HS-5 (cell line): ENCODE measurements around the gene SPOCK2.

ENCODE experiments used
- DNase-seq: peaks from one replicate; pipeline ENCODE4 v3.0.0-alpha.2; 2012; ENCODE audit warnings: low read depth

SPOCK2 gene

DNA sequence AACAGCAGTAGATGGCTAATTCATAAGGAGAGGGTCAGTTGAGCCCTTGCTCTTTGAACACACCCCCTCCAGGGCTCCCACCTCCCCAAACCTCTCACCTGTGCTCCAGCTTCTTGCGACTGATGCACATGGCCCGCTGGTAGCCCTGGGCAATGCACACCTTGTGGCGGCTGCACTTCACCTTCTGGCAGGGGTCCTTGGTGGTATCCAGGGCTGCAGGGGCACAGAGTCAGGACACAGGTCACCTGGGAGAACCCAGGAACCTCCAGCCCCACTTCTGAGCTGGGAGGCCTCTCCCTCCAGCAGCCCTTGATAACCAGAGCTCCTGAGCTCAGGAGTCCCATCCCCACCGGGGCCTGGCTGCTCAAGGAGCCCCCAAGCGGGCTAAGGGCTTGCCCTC, 16.3 kb downstream of the SPOCK2 start:
- DNase-seq = no peak

DNA sequence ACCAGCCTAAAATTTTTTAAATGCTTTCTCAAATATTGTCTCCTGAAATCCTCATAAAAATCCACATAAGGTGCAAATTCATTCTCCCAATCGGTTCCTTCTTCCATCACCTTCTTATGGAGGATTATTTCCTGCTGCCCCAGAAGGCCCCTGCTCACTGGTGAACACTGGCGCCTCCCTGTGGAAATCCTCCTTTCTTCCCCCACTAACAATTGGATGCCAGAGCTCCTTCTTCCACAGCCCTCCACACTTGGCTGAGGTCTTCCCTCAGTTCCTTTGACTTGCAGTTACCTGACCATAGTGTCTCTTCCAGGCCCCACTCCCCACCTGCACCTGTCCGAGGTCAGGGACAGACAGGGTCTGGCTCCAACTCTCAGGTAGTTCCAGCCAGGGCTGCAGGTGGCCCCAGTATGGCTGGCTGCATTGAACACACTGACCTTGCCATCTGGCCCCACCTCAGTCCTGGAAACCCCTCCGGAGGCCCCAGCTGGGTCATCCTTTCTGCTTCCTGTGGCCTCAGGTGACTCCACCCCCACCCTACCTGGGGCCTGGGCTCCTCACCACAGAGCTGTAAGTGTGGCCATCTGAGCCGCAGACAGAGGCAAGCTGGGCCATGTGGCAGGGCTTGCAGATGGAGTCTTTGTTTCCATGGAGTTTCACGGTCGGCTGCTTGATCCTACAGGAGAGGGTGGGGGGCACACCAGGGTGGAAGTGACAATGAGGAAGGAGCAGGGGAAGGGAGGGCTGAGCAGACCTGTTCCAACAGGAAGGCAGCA, 18.4 kb downstream of the SPOCK2 start:
- no peak for DNase-seq

DNA sequence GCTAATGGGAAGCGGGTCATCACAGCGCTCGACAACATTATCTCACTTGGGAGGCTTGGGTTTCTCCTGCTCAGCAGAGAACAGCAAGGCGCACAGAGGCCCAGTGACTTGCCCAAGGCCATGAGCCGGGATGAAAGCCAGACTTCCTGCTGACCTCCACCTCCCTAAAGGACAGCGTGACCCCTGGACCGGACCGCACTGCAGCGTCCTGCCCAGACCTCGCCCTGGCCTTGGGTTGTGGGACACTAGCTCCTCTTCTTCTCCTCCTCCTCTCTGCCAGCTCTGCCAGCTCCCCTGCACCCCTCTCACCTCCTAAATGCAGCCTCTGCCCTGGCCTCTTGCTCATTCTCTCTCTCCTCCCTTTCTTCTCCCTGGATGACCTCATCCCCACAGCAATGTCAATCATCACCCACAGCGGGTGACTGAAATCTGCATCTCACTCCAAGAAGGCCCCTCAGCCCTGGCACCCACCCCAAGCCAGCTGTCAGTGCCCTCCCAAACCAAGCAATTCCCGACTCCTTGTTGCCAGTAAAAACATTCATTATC, 19.4 kb downstream of the SPOCK2 start:
- DNase-seq = no peak

DNA sequence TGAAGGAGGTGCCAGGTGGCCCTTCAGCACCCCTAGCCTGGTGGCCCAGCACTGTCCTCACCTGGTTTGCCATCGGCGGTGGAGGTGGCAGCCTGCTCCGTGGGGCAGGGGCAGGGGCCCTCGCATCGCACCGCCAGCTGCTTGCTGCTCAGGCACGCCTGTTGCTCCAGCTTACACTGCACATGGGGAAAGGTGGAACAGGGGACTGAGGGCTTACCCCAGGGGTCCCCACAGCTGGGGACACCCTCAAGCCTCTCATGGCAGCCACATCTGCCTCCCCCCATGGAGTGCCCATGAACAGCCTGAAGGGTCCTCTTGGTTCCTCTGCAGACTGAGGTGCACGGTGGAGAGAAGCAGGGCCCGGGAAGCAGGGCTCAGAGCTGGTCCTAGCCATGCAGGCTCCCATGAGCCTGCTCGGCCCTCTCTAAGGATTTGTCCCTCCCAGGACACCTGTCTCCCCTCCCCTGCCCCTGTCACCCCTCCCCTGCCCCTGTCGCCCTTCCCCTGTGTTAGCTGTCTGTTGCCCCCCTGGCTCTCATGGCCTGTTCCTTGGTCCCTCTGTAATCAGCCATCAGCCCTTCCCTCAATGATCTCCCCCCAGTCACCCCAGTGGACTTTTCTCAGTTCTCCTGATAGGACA, 20.1 kb downstream of the SPOCK2 start:
- DNase-seq = no peak

DNA sequence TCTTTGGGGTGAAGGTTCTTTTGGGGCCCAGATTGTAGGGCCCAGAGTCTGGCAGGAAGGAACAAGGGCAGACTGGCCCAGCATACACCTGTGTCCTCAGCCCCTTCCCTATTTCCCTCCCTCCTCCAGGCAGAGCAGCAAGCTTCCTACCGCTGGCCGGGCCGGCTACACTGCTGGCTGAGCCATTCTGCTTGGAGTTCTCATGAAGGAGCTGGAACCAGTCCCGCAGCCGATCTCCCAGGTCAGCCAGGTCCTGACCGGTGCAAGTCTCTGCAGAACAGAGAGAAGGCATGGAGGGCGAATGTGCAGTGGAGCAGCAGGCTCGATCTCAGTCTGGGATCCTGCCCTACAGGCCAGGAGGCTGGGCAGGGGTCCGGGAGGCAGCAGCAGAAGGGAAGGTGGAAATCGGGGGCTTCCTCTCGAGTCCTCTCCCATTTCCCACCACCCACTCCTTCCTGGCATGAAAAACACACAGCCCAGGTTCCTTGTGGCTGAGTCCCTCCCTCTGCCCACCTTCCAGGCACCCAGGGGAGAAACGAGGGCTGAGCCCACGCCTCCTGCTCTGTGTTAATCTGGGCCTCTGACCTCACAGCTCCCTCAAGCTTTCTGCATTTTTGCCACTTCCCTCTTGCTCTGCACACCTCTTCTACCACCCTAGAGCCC, 20.8 kb downstream of the SPOCK2 start:
- no peak for DNase-seq

DNA sequence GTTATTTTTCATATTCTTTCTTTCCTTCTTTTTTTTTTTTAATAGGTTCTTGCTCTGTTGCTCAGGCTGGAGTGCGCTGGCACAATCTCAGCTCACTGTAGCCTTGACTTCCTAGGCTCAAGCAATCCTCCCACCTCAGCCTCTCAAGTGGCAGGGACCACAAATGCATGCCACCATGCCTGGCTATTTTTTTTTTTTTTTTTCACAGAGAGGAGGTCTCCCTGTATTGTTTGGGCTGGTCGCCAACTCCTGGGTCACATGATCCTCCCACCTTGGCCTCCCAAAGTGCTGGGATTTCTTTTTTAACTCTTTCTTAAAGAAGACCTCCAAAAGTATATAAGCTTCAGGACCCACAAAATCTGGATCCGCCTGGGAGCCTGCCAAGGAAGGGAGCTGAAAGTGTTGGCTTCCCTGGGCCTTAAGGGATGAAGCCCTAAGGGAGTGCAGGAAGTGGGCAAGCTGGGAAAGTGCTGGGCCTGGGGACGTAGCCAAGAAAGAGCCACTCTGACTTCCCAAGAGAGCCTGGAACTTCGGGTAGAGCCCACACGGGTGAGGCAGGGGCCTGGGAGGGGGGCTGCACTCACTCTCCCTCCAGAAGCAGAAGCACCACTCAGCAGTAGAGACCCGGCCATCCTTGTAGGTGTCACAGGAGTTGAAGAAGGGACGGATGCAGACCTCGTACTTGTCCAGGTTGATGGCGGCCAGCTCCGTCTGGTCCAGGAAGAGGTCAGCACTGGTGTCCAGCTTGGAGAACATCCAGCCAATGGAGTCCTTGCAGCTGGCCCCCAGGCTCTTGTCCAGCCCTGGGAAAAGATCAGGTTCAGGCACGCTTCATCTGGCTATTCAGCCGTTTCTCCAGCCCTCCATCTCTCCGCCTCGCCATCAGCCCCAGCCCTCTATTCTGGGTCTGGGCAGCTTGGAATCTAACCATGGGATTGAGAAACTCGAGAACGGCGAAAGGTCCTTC, 21.8 kb downstream of the SPOCK2 start:
- no peak for DNase-seq

DNA sequence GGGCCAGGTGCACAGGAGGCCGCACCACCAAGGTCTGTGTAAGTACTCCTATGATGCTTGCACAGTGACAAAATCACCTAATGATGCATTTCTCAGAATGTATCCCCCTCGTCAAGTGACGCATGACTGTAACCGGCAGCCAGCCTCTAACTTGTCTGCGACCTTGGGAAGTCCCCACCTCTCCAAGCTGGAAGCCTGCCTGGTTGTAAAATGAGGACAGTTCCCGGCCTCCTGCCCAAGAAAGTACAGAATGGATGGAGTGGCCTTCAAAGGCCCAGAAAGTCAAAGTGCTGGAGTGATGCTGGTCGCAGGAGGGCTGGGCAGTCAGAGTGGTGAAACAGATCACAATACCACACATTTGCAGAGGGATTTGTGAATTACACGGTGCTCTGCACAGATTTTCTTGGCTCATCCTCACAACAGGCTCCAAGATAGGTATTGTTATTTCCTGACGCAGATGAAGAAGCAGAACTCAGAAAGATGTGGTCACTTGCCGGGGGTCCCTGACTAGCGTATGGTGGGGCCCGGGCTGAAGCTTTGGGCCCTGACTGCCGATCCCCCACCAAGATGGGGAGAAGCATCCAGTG, 22.8 kb downstream of the SPOCK2 start:
- no peak for DNase-seq

DNA sequence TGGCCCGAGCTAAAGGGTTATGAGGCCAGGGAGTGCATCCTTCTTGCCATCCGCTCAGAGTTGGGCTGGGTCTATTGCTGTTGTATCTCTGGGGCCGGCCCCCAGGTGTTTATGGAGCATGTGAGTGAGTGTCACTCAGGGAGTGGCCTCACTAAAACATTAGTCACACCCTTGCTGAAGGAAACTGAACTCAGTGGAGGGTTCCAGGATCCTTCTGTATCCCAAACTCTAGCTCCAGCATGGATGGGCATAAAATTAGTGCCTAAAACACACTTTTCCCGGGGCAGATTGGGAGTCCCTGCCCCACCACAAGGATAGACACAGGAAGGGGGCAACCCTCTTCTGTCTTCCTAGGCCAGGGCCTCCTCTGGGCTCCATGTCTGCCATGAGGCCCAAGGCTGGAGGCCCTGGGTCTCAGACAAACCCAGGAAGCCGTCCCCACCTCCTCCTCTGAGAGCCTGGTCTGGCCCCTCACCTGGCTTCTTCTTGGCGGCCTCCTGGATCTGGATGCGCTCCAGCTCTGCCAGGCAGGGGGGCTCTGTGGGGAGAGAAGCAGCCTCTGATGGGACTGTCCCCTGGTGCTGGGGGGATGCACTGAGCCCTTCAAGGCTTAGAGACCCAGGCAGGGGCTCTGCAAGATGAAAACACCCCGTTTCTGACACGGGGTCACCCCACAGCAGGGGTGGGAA, 24.5 kb downstream of the SPOCK2 start:
- no peak for DNase-seq

DNA sequence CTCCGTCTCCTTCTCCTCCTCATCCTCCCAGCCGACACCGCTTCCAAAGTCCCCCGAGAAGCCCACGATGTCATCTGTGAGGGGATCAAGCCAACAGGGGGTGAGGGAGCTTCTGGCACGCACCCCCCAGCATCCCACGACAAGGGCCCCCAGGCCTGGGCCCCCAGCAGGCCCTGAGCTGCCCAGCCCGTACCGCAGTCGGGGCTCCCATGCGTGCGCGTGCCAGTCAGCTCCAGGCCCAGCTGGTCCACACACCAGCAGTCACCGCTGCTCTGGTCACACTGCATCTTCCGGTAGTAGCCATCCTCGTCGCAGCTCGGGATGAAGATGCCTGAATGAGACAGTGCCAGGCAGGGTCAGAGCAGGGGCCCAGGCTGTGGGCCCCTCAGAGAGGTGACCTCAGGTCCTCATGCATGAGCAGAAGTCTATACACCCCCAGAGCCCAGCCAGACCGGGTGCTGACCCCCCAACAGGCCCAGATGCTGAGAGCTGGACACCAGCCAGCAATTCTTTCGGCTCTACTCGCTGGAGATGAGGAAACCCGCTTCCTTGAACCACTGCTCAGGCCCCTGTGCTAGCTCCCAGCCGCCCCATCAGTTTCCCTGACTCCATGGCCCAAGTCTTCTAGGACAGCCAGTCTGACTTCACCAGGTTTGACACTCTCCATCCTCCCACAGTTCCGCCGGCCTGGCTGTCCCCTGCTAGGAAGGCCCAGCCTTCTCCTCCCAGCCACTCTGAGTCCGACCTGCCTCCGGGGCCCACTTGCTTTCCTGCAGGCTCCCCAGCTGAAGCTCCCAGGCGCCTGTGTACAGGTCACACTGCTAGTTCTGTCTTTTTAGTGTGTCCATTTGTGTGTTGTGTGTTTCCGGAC, 25.3 kb downstream of the SPOCK2 start:
- no peak for DNase-seq

DNA sequence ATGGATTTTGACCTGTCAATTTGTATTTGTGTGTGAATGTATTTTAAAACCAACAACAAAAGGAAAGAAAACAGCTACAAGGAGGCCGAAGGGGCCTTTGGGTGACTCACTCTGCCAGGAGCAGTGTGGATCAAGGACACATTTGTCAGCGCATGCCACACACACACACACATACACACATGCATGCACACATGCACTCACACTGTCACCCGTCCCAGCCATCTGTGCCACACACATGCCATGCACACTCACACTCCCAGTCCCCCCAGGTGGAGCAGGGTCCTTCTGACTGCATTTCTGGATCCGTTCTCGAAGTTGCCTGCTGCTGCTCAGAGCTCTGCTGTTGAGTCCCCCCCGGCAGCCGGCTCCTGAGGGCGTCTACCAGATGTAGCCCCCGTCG, 26.0 kb downstream of the SPOCK2 start:
- no peak for DNase-seq

DNA sequence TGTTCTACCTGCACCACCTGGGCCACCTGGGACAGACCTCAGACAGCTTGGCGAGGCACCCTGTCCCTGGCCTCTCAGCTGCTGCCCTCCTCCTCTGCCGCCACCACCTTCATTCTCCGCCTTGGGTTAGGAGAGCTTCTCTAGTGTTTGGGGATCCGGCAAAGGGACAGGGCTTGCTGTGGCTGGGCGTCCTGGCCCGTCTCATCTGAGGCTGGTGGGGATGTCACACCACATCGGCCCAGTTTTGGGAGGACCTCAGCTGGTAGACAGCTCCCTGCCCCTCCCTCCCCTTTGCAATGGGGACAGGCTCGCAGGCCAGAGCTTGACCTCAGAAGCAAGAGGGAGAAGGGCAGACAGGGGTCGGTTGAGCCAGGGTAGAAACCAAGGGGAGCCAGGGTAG, 26.4 kb downstream of the SPOCK2 start:
- no peak for DNase-seq

DNA sequence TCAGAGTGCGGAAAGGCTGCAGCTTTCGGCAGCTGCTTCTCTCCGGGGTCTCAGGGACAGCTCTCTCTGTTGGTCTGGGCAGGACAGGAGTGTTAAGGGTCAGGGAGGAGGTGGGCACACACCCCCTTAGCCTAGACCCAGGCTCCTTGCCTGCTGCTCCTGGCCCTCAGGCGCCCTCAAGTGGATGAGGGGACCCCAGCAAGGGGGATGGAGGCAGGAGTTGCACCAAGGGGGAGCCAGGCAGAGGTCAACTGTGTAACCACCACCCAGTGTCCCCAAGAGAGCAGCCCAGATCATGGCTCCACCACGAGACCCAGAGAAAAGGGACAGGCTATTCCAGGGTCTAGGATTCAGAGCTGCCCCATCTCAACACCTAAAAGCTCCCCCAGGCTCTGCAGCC, 26.9 kb downstream of the SPOCK2 start:
- no peak for DNase-seq

DNA sequence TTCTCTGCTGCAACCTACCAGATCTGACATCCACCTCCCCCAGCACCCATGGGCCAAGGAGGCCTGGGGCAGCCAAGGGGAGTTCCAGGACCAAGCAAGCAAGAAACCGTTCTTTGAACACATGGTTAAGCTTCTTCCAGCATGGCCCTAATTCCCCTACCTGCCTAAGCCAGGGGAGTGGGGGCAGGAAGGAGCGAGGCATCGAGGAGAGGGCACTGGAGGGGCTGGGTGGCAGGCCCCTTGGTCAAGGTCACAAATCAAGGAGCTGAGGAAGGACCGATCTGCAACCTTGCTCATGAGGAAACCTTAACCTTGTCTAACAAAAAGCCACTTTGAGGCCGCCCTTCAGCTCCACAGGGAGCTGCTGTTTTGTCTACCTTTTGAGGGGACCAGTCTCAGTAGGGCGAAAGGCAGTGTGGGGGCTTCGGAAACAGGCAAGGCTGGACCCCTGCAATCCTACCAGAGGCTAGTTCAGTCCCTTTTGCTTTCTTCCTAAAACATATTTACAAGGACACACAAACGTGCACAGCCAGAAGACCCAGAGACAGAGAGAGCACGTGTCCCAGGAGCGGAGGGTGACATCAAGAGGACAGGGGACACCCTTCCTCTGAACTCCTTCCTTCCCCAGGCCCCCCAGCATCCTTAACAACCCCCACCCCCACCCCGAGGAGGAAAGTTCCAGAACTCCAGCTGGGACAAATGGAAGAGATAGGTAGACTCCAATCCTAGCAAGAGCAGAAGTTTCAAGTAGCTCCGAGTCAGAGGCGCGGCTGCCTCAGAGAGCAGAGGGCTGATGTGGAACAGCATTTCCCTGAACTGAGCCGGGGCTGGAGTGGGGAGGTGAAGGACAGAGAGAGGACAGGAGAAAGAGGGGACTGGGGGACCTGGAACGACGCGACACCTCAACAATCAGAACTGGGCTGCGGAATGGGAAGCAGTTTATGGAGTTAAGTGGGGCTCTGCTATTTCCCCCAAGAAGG, 28.2 kb downstream of the SPOCK2 start:
- no peak for DNase-seq

DNA sequence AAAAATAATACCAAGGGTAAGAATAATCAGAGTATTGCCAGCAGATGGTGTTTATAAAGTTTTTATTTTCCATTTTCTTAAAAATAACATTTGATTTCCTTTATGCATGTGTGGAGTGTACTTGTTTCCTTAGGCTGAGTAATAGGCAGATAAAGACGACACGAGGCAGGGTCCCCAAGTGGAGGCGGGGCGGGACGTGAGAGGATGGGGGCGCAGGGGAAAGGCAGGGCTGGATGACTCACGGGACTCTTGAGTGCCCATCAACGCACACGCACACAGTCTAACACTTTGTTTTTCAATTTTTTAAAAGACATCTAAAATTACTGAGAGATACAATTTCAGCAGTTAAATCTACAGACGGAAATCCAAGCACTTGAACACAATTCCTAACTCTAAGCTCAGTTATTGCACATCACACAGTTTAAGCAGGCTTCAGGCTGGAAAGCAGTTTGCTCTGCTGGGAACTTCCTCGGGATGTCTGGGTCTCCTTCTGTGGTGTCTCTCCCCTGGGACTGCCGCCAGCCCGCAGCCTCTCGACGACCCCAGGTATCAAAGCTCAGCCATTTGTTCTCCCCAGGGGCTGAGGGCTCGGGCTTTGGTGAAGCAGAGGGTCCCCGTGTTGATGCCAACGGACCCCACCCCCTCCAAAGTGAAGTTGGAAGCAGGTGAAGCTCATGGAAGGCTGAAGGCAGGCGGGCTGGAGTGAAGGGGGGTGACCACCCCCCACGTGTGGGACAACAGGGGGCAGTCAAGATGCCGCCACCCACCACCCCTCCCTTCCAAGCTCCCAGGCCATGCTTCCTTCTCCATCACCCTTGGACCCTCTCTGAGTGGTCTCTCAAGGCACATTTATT, 29.1 kb downstream of the SPOCK2 start:
- no peak for DNase-seq

DNA sequence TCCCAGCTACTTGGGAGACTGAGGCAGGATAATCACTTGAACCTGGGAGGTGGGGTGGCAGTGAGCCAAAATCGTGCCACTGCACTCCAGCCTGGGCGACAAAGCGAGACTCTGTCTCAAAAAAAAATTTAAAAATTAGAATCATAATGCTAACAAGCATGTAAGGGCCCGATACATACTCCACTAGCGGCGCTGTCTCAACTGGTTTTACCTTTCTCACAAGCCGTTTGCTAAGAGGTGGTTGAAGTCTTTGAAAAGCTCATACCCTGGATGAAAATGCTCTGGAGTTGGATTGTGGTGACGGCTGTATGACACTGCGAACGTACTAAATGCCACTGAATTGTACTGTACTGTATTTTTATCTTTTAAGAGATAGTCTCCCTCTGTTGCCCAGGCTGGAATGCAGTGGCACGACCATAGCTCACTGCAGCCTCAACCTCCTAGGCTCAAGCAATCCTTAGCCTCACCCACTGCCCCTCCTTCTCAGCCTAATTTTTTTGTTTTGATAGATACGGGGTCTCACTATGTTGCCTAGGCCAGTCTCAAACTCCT, 29.9 kb downstream of the SPOCK2 start:
- no peak for DNase-seq

DNA sequence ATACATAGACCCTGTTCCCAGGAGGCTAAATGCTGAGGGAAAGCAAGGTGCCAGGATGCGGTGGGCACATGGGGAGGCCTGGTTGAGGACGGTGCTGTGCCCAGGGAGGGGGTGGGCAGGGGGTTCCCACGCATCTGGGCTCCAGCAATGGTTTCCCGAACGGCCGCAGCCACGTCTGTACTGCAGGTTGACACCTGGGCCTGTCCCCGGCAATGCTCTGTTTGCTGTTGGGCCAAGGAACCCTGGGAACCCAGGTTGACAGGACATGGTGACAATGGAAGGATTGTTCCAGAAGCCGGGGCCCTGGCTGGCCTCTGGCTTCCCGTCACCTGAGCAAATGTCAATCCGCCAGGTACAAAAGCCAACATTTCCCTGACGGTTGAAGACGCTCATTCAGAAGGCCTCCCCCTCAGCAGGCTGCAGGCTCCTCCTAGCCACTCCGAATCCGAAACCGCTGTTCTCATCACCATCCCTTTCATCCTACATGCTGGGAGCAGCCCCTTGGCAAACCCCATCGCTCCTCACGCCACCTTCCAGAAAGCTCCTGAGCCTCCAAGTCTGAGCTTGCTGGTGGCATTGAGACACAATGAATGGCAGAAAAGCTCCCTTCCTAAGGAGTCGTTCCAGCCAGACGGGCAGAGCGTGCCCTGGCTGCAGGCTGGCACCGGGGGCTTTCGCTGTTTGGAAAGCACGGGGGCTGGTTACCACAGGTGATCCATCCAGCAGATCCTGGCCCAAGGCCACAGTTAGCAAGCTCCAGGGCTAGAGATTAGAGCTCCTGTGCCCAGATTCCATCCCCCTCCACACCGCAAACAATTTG, 31.2 kb downstream of the SPOCK2 start:
- no peak for DNase-seq

DNA sequence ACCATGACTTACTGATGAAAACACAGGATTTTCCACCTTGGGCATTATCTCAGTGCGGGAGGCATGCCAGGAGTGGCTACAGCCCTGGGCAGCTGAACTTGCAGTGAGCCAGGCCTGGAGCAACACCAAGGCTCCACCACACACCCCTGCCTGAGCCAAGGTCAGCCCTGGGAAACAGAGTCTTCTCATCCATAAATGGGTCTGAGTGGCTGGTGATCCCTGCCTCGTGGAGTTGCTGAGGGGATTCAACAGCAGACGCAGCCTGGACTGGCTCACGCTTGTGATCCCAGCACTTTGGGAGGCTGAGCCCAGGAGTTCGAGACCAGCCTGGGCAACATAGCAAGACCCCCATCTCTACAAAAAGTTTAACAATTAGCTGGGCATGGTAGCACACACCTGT, 32.2 kb downstream of the SPOCK2 start:
- no peak for DNase-seq
